ENCODE measurements around the gene CALB2. TPM values are rescaled to one million over a fixed set of nuclear protein-coding genes. Genes with fewer than 3 reads are reported as not detected.

Gene CALB2
- total RNA-seq, 5 donors from 2014 or later (not counting 1 experiment from before 2014, with no cell fraction given) = not detected

- WGBS (ENCODE audit: insufficient coverage) = 93% methylated on average over 2 of the region's 5 CpGs
- POLR2A ChIA-PET = no interaction called here
- H3K9me3 Mint-ChIP-seq = no peaks in the 10 kb centered on the region
These were observed 18.1 kb downstream of the CALB2 start for GRCh38 chr16:71376465-71377157.

GRCh38 chr16:71379711-71380110 is 21.2 kb downstream of the CALB2 start:
- CTCF ChIA-PET = no interaction called here
- H3K36me3 ChIP-seq (ENCODE audit: control insufficient read depth in 2 of 2, extremely low read depth in 1 of 2, insufficient read depth in 1 of 2, low read length in 1 of 2) = no peaks in the 10 kb centered on the region

More at GRCh38 chr16:71376465-71377157, 18.1 kb downstream of the CALB2 start:
- Mint-ChIP-seq H3K4me3 (no peak overlapping the region), H3K27me3 (peaks cover 16 to 28% of the 10 kb centered on the region in 2 donors), H3K4me1 (no peaks in the 10 kb centered on the region), H3K36me3 (no peaks in the 10 kb centered on the region), H3K27ac (no peak overlapping the region)
- no peaks in the 10 kb centered on the region for H3K36me3 ChIP-seq (ENCODE audit: control insufficient read depth in 2 of 2, extremely low read depth in 1 of 2, insufficient read depth in 1 of 2, low read length in 1 of 2)
- H3K4me3 ChIP-seq (ENCODE audit: control insufficient read depth in 1 of 2, extremely low read depth in 1 of 2, low read length in 1 of 2) = no peak overlapping the region
- DNase-seq = no peak
- CTCF ChIA-PET = no interaction called here
- no peak overlapping the region for H3K27ac ChIP-seq (ENCODE audit: low read length)
- no peaks in the 10 kb centered on the region for H3K4me1 ChIP-seq (ENCODE audit: control insufficient read depth in 1 of 2, extremely low read depth in 1 of 2, insufficient read depth in 2 of 2, low read length in 2 of 2)
- peaks cover 0 to 26% of the 10 kb centered on the region in 2 experiments for H3K27me3 ChIP-seq (replicated peaks in 1 of 2; ENCODE audit: control insufficient read depth in 2 of 2, extremely low read depth in 1 of 2, insufficient read depth in 2 of 2, low read length in 1 of 2)
- no peaks in the 10 kb centered on the region for H3K9me3 ChIP-seq
- no peak for ATAC-seq (replicated peaks in 1 of 4)

GRCh38 chr16:71380831-71381230 is 22.3 kb downstream of the CALB2 start:
- Histone ChIP-seq H3K27me3 (replicated peaks in 1 of 2; ENCODE audit: control insufficient read depth in 2 of 2, extremely low read depth in 1 of 2, insufficient read depth in 2 of 2, low read length in 1 of 2) (peaks cover 0 to 13% of the 10 kb centered on the region in 2 experiments), H3K4me1 (ENCODE audit: control insufficient read depth in 1 of 2, extremely low read depth in 1 of 2, insufficient read depth in 2 of 2, low read length in 2 of 2) (no peaks in the 10 kb centered on the region), H3K4me3 (ENCODE audit: control insufficient read depth in 1 of 2, extremely low read depth in 1 of 2, low read length in 1 of 2) (no peak overlapping the region), H3K9me3 (no peaks in the 10 kb centered on the region), H3K36me3 (ENCODE audit: control insufficient read depth in 2 of 2, extremely low read depth in 1 of 2, insufficient read depth in 1 of 2, low read length in 1 of 2) (no peaks in the 10 kb centered on the region), H3K27ac (ENCODE audit: low read length) (no peak overlapping the region)
- H3K4me1 Mint-ChIP-seq = no peaks in the 10 kb centered on the region
- no peak overlapping the region for H3K27ac Mint-ChIP-seq
- H3K27me3 Mint-ChIP-seq = peaks cover 18 to 23% of the 10 kb centered on the region in 2 donors
- H3K4me3 Mint-ChIP-seq = no peak overlapping the region
- H3K36me3 Mint-ChIP-seq = no peaks in the 10 kb centered on the region
- no peak for ATAC-seq (replicated peaks in 1 of 4)
- ChIA-PET CTCF (no interaction called here), POLR2A (no interaction called here)
- DNase-seq = no peak
- no CpG with 5 or more reads among the region's 6 CpGs for WGBS (ENCODE audit: insufficient coverage)
- H3K9me3 Mint-ChIP-seq = no peaks in the 10 kb centered on the region

More at GRCh38 chr16:71379711-71380110, 21.2 kb downstream of the CALB2 start:
- H3K4me3 ChIP-seq (ENCODE audit: control insufficient read depth in 1 of 2, extremely low read depth in 1 of 2, low read length in 1 of 2) = no peak overlapping the region
- H3K27ac ChIP-seq (ENCODE audit: low read length) = no peak overlapping the region
- H3K36me3 Mint-ChIP-seq = no peaks in the 10 kb centered on the region
- ATAC-seq (replicated peaks in 1 of 4) (no peak), DNase-seq (no peak)
- H3K4me1 Mint-ChIP-seq = no peaks in the 10 kb centered on the region
- H3K4me3 Mint-ChIP-seq = no peak overlapping the region
- no peaks in the 10 kb centered on the region for H3K9me3 Mint-ChIP-seq
- H3K27me3 Mint-ChIP-seq = peaks cover 13 to 16% of the 10 kb centered on the region in 2 donors
- POLR2A ChIA-PET = no interaction called here
- H3K4me1 ChIP-seq (ENCODE audit: control insufficient read depth in 1 of 2, extremely low read depth in 1 of 2, insufficient read depth in 2 of 2, low read length in 2 of 2) = no peaks in the 10 kb centered on the region
- no peak overlapping the region for H3K27ac Mint-ChIP-seq
- no CpG with 5 or more reads among the region's 1 CpG for WGBS (ENCODE audit: insufficient coverage)
- no peaks in the 10 kb centered on the region for H3K9me3 ChIP-seq
- peaks cover 0 to 13% of the 10 kb centered on the region in 2 experiments for H3K27me3 ChIP-seq (replicated peaks in 1 of 2; ENCODE audit: control insufficient read depth in 2 of 2, extremely low read depth in 1 of 2, insufficient read depth in 2 of 2, low read length in 1 of 2)

GRCh38 chr16:71383054-71383773 is 24.7 kb downstream of the CALB2 start:
- POLR2A ChIA-PET = no interaction called here
- H3K4me1 Mint-ChIP-seq = peaks cover 3 to 7% (median 6%) of the 10 kb centered on the region in 3 donors
- H3K9me3 Mint-ChIP-seq = no peaks in the 10 kb centered on the region
- Histone ChIP-seq H3K4me3 (ENCODE audit: control insufficient read depth in 1 of 2, extremely low read depth in 1 of 2, low read length in 1 of 2) (no peak overlapping the region), H3K9me3 (no peaks in the 10 kb centered on the region), H3K36me3 (ENCODE audit: control insufficient read depth in 2 of 2, extremely low read depth in 1 of 2, insufficient read depth in 1 of 2, low read length in 1 of 2) (no peaks in the 10 kb centered on the region), H3K4me1 (ENCODE audit: control insufficient read depth in 1 of 2, extremely low read depth in 1 of 2, insufficient read depth in 2 of 2, low read length in 2 of 2) (no peaks in the 10 kb centered on the region), H3K27ac (ENCODE audit: low read length) (no peak overlapping the region), H3K27me3 (replicated peaks in 1 of 2; ENCODE audit: control insufficient read depth in 2 of 2, extremely low read depth in 1 of 2, insufficient read depth in 2 of 2, low read length in 1 of 2) (peaks cover 0 to 15% of the 10 kb centered on the region in 2 experiments)
- WGBS (ENCODE audit: insufficient coverage) = 51% methylated on average over 4 of the region's 11 CpGs
- ATAC-seq (replicated peaks in 1 of 4) = no peak
- H3K27ac Mint-ChIP-seq = no peak overlapping the region
- H3K4me3 Mint-ChIP-seq = no peak overlapping the region
- H3K27me3 Mint-ChIP-seq = peaks cover 28 to 33% of the 10 kb centered on the region in 2 donors
- H3K36me3 Mint-ChIP-seq = no peaks in the 10 kb centered on the region
- DNase-seq = no peak
- CTCF ChIA-PET = no interaction called here

- peaks cover 28 to 35% of the 10 kb centered on the region in 2 donors for H3K27me3 Mint-ChIP-seq
- ATAC-seq (replicated peaks in 1 of 4) (no peak), DNase-seq (no peak)
- POLR2A ChIA-PET = no interaction called here
- H3K9me3 Mint-ChIP-seq = no peaks in the 10 kb centered on the region
- CTCF ChIA-PET = no interaction called here
- H3K27ac Mint-ChIP-seq = no peak overlapping the region
- Histone ChIP-seq H3K4me1 (ENCODE audit: control insufficient read depth in 1 of 2, extremely low read depth in 1 of 2, insufficient read depth in 2 of 2, low read length in 2 of 2) (no peaks in the 10 kb centered on the region), H3K4me3 (ENCODE audit: control insufficient read depth in 1 of 2, extremely low read depth in 1 of 2, low read length in 1 of 2) (no peak overlapping the region), H3K9me3 (no peaks in the 10 kb centered on the region), H3K27me3 (replicated peaks in 1 of 2; ENCODE audit: control insufficient read depth in 2 of 2, extremely low read depth in 1 of 2, insufficient read depth in 2 of 2, low read length in 1 of 2) (peaks cover 0 to 19% of the 10 kb centered on the region in 2 experiments), H3K36me3 (ENCODE audit: control insufficient read depth in 2 of 2, extremely low read depth in 1 of 2, insufficient read depth in 1 of 2, low read length in 1 of 2) (no peaks in the 10 kb centered on the region), H3K27ac (ENCODE audit: low read length) (no peak overlapping the region)
- peaks cover 3 to 7% (median 6%) of the 10 kb centered on the region in 3 donors for H3K4me1 Mint-ChIP-seq
- H3K36me3 Mint-ChIP-seq = no peaks in the 10 kb centered on the region
- H3K4me3 Mint-ChIP-seq = no peak overlapping the region
- WGBS (ENCODE audit: insufficient coverage) = 52% methylated on average over 5 of the region's 10 CpGs
These were observed 25.7 kb downstream of the CALB2 start for GRCh38 chr16:71384073-71384724.

GRCh38 chr16:71387045-71387871 is 28.7 kb downstream of the CALB2 start:
- Histone ChIP-seq H3K4me1 (ENCODE audit: control insufficient read depth in 1 of 2, extremely low read depth in 1 of 2, insufficient read depth in 2 of 2, low read length in 2 of 2) (no peaks in the 10 kb centered on the region), H3K27ac (ENCODE audit: low read length) (no peak overlapping the region), H3K36me3 (ENCODE audit: control insufficient read depth in 2 of 2, extremely low read depth in 1 of 2, insufficient read depth in 1 of 2, low read length in 1 of 2) (no peaks in the 10 kb centered on the region), H3K9me3 (no peaks in the 10 kb centered on the region), H3K27me3 (replicated peaks in 1 of 2; ENCODE audit: control insufficient read depth in 2 of 2, extremely low read depth in 1 of 2, insufficient read depth in 2 of 2, low read length in 1 of 2) (peaks cover 0 to 27% of the 10 kb centered on the region in 2 experiments), H3K4me3 (ENCODE audit: control insufficient read depth in 1 of 2, extremely low read depth in 1 of 2, low read length in 1 of 2) (no peak overlapping the region)
- Mint-ChIP-seq H3K9me3 (no peaks in the 10 kb centered on the region), H3K4me1 (peaks cover 3 to 7% (median 6%) of the 10 kb centered on the region in 3 donors), H3K36me3 (no peaks in the 10 kb centered on the region), H3K27ac (peak overlapping the region in 1 of 2 donors; percentile 33), H3K4me3 (no peak overlapping the region), H3K27me3 (peaks cover 37 to 43% of the 10 kb centered on the region in 2 donors)
- 19% methylated on average over 4 of the region's 9 CpGs for WGBS (ENCODE audit: insufficient coverage)
- ChIA-PET CTCF (no interaction called here), POLR2A (no interaction called here)
- no peak for ATAC-seq (replicated peaks in 1 of 4)
- no peak for DNase-seq
